HG02610 (cell line): ENCODE results near the gene PCDHAC2.

Source experiments
- ATAC-seq: cut with Tn5 transposase; IDR thresholded peaks from one replicate; pipeline ENCODE4 v1.9.1; 2021; ENCODE audit warnings: mild to moderate bottlenecking, moderate library complexity; ENCODE audit not compliant: unreplicated experiment

PCDHAC2 gene

DNA sequence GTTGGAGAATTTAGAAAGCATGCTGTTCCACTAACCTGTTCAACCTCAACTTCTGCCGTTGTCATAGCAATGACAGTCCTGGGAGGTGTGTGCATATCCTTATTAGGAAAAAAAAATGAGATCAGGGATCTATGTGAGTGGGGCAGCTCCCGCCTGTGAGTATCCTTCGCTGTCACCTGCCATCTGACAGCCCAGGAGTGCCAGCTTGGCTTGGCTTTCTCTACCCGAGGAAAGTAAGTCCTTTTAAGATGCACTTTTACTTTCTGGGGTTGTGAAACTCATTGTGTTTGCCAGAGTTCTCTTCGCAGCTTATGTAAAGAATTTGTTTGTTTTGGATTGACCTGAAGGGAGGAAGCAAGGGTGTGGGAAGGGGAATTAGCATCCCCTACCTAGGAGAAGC, 21.8 kb downstream of the PCDHAC2 start:
- no peak for ATAC-seq

DNA sequence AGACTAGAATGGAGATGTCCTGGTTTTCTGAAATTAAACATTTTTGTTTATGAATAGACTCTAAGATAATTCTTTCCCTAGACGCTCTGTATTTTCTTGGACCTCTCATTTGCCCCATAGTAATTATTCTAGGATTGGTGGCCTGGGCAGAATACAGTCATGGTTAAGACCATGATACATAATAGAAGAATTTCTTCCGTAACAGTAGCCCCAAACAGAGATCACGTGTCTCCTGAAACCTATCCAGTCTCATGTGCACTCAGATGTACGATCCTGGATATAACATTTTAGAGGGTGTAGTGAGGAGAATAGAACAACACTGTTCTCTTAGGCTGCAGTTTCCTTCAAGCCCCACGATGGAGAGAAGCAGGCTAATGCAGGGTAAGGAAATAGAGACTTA, 22.3 kb downstream of the PCDHAC2 start:
- ATAC-seq, result no peak

DNA sequence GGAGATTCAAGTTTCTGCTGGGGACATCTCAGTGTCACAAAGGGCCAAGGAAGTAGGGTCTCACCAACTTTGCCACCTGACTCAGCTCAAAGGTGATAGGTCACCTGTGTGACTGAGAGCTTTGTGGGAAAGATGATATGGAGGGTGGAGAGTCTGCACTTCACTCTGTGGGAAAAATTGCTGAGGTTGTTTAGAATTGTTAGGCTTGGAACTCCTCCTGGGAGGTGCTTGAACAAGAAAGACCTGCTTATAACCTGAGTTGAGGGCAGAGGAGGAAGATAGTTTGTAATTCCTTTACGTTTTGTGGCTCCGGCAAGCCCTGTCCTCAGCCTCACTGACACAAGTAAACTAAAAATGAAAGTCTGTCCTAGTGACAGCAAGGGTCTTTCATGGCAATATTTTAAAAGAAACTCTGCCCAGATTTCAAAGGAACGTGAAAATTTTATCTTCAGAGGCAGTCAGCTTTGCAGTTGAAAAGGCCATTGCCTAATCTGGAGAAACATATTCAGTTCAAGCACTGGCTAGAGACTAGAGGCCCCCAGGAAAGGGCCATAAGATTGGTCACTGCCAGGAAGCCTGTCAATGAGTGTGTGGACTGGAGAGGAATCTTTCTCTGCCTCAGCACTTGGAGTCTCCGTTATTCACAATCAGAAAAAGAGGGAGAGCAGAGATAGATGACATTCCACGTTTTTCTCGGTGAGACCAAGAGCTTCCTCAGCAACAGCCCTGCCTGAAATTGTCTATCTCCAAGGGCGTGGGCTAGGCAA, 23.2 kb downstream of the PCDHAC2 start:
- ATAC-seq, result no peak

DNA sequence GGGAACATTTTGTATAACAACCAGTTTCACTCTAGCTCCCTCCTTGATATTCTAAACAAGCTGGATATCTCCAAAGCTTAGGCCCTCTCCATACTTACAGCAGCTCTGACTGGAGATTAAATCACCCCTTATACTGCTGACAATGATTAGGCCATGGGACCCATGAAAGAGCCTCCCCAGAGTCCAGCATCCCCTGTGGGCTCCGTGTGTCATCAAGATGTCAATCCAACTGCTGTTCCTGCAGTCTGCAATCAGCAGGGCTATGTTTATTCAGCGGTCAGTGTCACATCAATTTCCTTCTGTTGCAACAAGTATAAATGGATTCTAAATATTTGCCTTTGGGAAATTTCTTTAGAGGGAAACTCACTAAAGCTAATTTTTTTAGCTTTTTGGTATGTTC, 26.6 kb downstream of the PCDHAC2 start:
- no peak for ATAC-seq

DNA sequence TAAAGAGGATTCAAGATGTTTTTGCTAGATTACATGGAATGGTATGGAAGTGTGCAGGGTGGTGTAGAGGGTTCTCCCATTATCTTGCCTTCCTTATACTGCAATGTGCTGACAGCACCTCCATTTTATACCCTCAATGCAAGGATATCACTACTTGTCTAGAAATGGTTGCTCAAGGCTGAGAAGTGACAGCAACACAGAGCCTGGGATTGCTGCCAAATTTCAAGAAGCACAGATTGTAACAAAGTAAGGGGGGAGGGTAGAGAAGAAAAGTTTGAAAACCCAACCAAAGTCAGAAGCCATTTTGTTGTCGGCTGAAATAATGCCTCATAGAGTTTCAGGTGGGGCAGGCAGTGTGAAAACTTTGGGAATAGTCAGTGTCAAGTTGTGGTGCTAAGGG, 29.8 kb downstream of the PCDHAC2 start:
- no peak for ATAC-seq

DNA sequence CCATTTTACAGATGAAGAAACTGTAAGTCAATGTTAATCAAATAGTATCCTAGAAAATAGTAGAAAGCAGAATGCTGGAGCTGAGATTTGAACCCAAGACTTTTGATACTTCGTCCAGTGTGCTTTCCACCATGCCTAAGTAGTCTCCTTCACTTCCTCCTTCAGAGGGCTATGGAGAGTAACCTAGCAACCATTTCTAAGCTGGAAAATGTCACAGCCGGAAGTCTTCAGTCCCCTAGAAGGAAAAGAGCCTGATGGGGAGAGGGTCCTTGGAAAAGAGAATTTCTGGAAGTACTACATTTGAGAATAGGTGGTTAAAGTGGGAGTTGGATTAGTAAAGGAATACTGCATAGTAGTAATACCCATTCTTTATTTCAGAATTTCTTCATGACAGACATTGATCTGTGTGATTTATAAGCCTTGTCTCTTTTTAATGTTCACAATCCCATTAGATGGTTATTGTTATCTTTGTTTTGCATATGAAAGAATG, 32.7 kb downstream of the PCDHAC2 start:
- no peak for ATAC-seq

DNA sequence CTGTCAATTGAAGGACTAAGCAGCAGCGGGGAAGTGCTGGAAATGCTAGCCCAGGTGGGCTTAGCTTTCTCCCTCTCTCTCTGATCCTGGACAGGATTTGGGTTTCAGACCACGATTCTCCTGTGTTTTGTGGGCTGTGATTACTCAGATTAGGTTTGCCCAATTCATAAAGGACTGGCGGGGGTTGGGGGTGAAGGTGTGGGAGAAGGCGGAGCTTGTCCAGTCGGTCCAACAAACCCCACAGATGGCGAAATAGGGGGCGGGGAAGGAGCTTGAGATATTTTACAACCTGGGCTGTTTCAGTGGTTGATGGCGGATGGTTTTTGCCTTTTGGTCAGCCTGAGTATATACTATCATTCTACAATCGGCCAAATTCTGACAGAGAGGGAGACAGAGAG, 35.2 kb downstream of the PCDHAC2 start:
- ATAC-seq, result no peak

DNA sequence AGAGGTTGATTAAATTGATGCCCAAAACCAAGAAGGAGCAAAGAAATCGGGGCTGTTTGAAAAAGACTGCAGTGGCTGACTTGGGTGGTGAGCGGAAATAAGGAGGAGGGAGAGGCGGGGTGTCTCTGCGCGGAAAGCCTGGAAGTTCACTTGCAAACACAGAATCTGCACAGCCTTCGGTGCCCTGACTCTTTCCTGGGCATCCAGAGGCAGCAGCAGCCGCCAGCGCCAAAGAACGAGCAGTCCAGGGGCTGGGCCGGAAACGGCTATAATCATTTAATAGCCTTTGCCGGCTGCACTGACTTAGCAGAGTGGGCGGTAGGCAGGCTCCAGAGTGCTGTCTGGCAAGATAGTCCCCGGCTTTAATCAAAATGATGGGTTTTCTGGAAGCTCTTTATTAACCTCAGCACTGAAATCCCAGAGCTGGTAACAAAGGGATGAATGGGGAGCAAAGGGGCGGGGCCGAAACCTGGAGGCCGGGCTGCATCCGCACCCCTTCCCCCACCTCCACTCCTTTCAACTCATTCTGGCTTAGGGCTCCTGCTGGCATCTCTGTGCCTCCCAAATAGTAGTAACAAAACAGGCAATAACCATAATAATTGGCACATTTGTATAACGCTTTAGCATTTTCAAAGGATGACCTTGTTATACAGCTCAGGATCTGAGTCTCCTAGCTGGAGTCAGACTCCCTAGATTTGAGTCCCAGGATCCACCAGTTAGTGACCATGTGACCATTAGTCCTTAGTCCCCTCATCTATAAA, 35.7 kb downstream of the PCDHAC2 start:
- ATAC-seq, result no peak

DNA sequence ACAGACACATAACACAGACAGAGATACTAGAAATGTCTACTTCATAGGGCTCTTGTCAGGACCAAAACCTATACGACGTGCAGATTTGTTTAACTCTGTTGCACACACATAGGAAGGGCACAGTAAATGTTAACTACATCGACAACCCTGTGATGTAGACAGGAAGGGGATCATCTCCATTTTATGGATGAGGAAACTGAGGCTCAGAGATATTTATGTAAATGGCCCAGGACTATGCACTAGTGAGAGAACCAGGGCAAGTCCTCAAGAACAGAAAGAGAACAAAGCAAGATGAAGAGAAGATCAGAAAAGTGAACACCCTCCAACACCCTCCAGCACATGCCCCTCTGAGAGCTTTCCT, 36.3 kb downstream of the PCDHAC2 start:
- no peak for ATAC-seq

DNA sequence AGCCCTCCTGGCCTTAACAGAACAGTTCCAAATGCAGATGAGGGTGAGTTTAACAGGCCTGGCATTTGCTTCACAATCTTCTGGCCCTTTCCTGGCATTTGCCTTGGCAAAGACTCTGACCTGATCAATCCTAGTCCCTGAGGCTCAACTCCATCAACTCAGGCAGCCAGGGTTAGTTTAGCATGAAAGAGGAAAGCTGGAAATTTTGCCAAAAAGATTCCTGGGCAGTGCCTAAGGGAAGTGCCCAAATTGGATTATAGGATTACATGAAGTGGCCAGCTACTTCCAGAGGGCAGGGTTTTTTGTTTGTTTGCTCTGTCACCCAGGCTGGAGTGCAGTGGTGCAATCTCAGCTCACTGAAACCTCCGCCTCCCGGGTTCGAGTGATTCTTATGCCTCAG, 36.8 kb downstream of the PCDHAC2 start:
- ATAC-seq, result no peak

DNA sequence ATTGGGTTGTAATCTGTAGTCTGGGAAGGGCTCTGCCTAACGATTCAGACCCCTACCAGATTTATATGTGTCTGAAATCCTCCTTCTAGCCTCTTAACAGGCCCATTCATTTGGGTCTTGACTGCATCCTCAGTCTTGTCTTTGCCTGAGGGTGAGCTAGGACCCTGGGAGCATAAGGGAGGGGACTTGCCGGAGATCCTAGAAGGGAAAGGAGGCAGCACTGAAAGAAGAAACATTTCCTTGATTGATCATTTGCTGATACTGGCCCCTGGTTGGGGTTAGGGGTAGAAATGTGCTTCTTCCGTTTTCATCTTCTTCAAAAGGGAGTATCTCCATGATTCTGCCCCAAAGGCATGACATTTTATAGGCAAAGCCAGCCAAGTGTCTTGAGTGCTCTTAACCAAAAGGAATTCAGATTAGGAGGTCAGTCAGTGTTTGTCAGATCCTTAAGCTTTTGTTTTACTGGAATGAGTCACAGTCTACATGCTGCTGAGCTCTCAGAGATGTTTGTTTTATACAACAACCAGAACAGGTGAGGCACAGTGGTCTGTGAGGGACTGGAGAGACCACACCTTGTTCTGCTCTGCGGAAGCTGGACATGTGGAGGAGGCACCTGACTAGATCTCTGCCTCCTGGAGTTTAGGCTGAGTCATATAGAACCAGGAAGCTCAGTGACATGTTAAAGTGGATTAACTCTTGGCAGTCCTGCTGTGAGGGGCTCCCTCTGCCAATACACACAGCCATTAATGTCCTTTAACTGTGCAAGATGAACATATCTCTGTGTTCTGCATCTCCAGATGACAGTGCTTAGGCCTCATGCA, 37.7 kb downstream of the PCDHAC2 start:
- ATAC-seq, result no peak

DNA sequence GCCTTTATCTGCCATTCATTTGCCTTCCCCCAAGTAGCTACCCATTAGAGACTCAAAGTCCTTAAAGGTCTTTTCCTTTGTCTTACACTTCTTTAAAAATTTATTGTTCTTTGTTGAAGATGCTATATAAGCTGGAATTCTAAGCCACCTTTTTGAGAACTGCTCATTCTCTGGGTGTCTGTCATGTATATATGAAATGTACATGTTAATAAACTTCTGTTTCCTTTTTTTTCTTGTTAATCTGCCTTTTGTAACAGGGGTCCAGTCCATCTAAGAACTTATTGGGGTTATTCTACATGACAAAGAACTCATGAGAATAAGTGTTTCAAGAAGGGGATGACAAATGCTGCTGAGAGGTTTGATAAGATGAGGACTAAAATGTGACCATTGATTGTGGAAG, 41.5 kb downstream of the PCDHAC2 start:
- ATAC-seq, result no peak

DNA sequence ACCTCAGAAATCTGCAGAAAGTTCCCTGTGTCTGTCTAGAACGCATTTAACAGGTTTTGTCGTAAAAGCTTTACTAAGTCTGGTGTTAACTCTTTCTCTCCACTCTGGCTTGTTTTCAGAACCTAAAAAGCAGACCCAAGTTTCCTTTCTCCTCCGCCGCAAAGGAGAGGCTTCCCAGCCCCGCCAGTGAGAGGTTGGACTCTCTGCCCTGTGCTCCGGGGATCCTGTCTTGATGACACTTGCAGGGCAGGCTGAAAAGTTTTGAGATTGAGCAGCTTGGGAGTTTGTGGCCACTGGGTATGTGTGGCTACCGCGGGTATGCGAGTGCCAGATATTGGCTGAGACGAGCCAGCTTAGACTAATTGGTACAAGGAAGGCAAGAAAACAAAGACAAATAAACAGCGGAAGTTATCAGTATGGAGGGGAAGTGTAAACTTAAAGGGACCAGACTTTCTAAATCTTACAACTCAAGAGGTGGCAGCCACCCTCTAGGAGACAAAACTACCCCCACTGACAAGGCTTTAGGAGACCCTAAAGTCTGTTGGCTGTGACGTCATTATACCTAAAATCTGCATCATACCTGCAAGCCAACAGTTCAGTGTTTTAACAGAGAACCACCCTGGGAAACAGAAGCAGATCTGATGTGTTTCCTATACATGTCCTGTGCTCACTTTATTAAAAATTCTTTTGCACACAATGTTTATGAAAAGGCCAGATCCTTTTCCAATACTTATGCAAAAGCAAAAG, 43.9 kb downstream of the PCDHAC2 start:
- no peak for ATAC-seq

DNA sequence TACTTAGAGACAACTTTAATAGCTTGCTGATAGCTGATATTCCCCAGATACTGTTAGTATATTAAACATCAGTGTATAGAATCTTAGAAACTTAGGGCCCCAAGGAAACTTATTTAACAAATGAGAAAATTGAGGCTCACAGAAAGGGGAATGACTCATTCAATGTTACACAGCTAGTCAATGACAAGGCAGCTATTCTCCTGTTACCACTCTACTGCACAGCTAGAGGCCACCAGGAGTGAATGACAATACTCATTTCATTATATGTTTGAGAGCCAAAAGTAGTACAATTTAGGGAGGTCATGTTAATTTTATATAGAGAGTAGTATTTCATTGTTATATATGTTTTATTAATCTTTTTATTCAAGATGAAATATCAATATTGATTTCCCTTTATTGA, 51.7 kb downstream of the PCDHAC2 start:
- ATAC-seq, result no peak
